ENCODE data around the gene OR52B2.

GRCh38 chr11:6214530-6214929, 44.4 kb upstream of the OR52B2 start:
- TF ChIP-seq CTCF (IDR thresholded peaks at IDR 0.05; ENCODE audit: low read depth, low read length, poor library complexity, severe bottlenecking) (no peak), EZH2phosphoT487 (IDR thresholded peaks at IDR 0.05; ENCODE audit: borderline replicate concordance, low read length) (no peak)
